Pancreas (tissue), 10 donors: ENCODE results near the gene ACOX3. TPM values are rescaled to one million over a fixed set of nuclear protein-coding genes. Genes with fewer than 3 reads are reported as not detected.

Experiments
- ATAC-seq, 4 donors: fragments of 200-7000 bp; cut with Tn5 transposase; one replicate each; pipeline versions ENCODE4 v1.8.0 to v1.9.1; 2020; ENCODE audit warnings: mild to moderate bottlenecking in 4 of 4, moderate library complexity in 4 of 4
- DNase-seq, 6 donors: peaks; one replicate each; pipeline ENCODE4 v3.0.0-alpha.2; 2020
- FAIRE-seq: peaks from 2 replicates; lab custom pipeline; 2012; peaks lifted over from hg19 to GRCh38; lab: Jason Lieb, UNC
- H3K27ac ChIP-seq, 4 donors: fragments of 200-600 bp; sonication (generic); 1 replicate in 3 of 4; 2 replicates in 1 of 4; pipeline versions ENCODE4 v1.5.0 to v1.8.0; 2020
- H3K27me3 ChIP-seq, 4 donors: fragments of 200-600 bp; one replicate each; pipeline ENCODE4 v1.8.0; 2021
- H3K36me3 ChIP-seq, 3 donors: fragments of 200-600 bp; sonication (generic) in 1 of 3; one replicate each; pipeline versions ENCODE4 v1.5.0 to v1.8.0; 2020 to 2021
- H3K4me1 ChIP-seq, 3 donors: fragments of 200-600 bp; one replicate each; pipeline ENCODE4 v1.8.0; 2021
- H3K4me3 ChIP-seq, 4 donors: fragments of 200-600 bp; sonication (generic) in 2 of 4; one replicate each; pipeline versions ENCODE4 v1.5.0 to v1.8.0; 2020 to 2021
- H3K9me3 ChIP-seq, 4 donors: fragments of 200-600 bp; one replicate each; pipeline ENCODE4 v1.8.0; 2021
- WGBS, 2 donors: extraction: QIAGEN DNeasy Blood & Tissue Kit; methylation state at CpG; one replicate each; pipeline ENCODE4 v1.1.7; 2013; 5-methylcytosine and 5-hydroxymethylcytosine counted together
- intact Hi-C, 3 donors: fragments of 100-400 bp; cut with DNase I; formaldehyde crosslinking; loops; one replicate each; pipeline versions ENCODE4 v1.11.1 to v1.14.2; 2022
- polyA plus RNA-seq, 2 donors: library from polyadenylated mRNA; stranded (reverse); fragments of 200-250 nt; gene quantifications; one replicate each; pipeline ENCODE4 v1.2.3, GENCODE V29; 2013
- total RNA-seq, 6 donors: library from RNA; stranded (reverse); fragmentation: NEBNext Ultra II Directional in 4 of 6; extraction: Animal tissue kit (Norgen Biotek cat#: 25700) in 4 of 6; gene quantifications; one replicate each; pipeline versions ENCODE4 v1.2.1 to v1.2.4, GENCODE V29; 2021 to 2023
- TF ChIP-seq, protein P1 (sequence below), 4 donors: fragments of 200-600 bp; sonication (generic) in 3 of 4; IDR thresholded peaks; one replicate each; pipeline versions ENCODE4 v1.5.0 to v1.8.0; 2021; ENCODE audit warnings: antibody characterized with exemption in 4 of 4
- donor health status: healthy with polysubstance abuse.
- donor health status: DM: no; HTN: no; CAD: no; lungs with moderate emphysema.
- donor health status: DM: no; HTN: no; CAD: no.
- donor health status: control.
- donor health status: control.
- donor health status: Bipolar disorder and iron deficiency.
- donor health status: DM: yes; HTN: yes; CAD: no.
- donor health status: DM: no; HTN: no; CAD: no.
- donor health status: DM: no; HTN: no; CAD: no.
- donor health status: DM: yes; HTN: yes; CAD: no.

ACOX3 gene
- total and polyA plus RNA-seq, 8 donors: 16.1 to 24.8 (median 18.6) TPM

DNA sequence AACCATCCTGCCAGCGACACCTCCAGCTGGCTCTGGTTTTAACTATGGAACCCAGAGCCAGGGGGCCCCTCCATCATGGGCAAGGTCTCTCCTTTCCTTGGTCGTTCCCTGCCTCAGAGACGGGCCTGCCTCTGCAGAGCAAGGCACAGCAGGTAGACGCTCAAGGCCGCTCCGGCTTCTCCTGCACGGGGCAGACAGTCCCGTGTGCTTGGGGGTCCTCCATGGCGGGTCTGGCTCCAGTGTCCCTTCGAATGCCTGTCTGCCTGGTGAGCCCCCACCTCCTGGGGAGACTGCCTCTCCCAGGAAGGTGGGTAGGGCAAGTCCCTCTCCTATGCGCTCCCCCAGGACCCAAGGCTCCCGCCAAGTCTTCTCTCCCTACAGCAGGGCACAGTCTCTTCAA lies 71.5 kb downstream of the ACOX3 start:
- Histone ChIP-seq H3K36me3 (peaks cover 0 to 4% (median 0%) of the 10 kb centered on the region in 3 donors), H3K27me3 (no peaks in the 10 kb centered on the region), H3K4me3 (no peak overlapping the region), H3K27ac (no peak overlapping the region), H3K4me1 (no peaks in the 10 kb centered on the region), H3K9me3 (no peaks in the 10 kb centered on the region)
- intact Hi-C loops: no loop called here
- ATAC-seq (no peak), DNase-seq (peak in 2 of 6 donors; percentile 54 to 56), FAIRE-seq (no peak)
- WGBS, 2 donors: 92 to 97% methylated on average over 12 of the region's 12 CpGs
- TF ChIP-seq, protein P1, sequence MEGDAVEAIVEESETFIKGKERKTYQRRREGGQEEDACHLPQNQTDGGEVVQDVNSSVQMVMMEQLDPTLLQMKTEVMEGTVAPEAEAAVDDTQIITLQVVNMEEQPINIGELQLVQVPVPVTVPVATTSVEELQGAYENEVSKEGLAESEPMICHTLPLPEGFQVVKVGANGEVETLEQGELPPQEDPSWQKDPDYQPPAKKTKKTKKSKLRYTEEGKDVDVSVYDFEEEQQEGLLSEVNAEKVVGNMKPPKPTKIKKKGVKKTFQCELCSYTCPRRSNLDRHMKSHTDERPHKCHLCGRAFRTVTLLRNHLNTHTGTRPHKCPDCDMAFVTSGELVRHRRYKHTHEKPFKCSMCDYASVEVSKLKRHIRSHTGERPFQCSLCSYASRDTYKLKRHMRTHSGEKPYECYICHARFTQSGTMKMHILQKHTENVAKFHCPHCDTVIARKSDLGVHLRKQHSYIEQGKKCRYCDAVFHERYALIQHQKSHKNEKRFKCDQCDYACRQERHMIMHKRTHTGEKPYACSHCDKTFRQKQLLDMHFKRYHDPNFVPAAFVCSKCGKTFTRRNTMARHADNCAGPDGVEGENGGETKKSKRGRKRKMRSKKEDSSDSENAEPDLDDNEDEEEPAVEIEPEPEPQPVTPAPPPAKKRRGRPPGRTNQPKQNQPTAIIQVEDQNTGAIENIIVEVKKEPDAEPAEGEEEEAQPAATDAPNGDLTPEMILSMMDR (IDR thresholded peaks at IDR 0.05): no peak

GRCh38 chr4:8368061-8368481 lies 72.5 kb downstream of the ACOX3 start:
- Histone ChIP-seq H3K27me3 (no peaks in the 10 kb centered on the region), H3K4me3 (no peak overlapping the region), H3K36me3 (peaks cover 0 to 4% (median 0%) of the 10 kb centered on the region in 3 donors), H3K4me1 (no peaks in the 10 kb centered on the region), H3K9me3 (no peaks in the 10 kb centered on the region), H3K27ac (no peak overlapping the region)
- intact Hi-C loops: no loop called here
- FAIRE-seq (no peak), DNase-seq (peak in 2 of 6 donors; percentile 44 to 53), ATAC-seq (peak in 1 of 4 donors; percentile 14)
- TF ChIP-seq, protein P1 (IDR thresholded peaks at IDR 0.05): no peak
- WGBS, 2 donors: 91 to 92% methylated on average over 12 of the region's 12 CpGs

DNA sequence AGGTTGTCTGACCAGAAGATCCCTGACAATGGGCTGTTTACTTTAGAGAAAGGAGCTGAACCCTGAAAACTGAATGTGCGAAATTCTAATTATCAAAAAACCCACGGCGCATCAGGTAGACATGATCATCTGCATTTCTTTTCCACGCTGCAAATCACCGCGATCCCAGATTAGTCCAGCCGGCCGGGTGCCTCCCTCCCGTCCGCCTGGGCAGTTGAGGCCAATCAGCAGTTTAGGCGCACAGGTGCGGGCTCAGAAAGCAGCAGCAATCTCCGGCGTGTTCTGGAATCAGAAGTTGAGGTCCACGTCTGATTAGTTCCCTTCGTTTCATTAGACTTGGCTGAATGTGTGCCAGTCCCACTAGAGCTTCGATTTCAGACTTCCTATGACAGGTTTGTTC lies 73.9 kb downstream of the ACOX3 start:
- H3K4me1 ChIP-seq: no peaks in the 10 kb centered on the region
- FAIRE-seq (no peak), ATAC-seq (no peak), DNase-seq (peak in 1 of 6 donors; percentile 21)
- 89 to 90% methylated on average over 17 of the region's 17 CpGs for whole genome bisulfite sequencing, 2 donors
- no peak overlapping the region for H3K27ac ChIP-seq
- peaks cover 0 to 4% (median 0%) of the 10 kb centered on the region in 3 donors for H3K36me3 ChIP-seq
- TF ChIP-seq, protein P1 (IDR thresholded peaks at IDR 0.05): no peak
- intact Hi-C loops: no loop called here
- no peaks in the 10 kb centered on the region for H3K27me3 ChIP-seq
- no peaks in the 10 kb centered on the region for H3K9me3 ChIP-seq
- no peak overlapping the region for H3K4me3 ChIP-seq

DNA sequence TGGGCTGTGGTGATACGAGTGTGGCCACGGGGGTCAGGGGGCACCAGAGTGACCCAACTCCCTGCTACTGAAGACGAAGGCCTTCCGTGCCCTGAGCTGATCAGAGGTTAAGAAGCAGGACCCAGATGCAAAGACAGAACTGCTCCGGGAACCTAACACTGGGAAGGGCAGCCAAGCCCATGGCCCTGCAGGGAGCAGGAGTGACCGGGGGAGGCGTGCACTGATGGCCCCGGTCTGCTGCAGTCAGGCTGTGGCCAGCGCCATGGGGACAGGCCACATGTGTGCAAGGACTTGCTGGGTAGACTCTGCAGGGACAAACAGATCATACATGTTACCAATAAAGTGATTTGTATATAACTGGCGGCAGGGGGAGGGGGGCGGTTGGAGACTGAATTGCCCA lies 74.6 kb downstream of the ACOX3 start:
- no peak overlapping the region for H3K4me3 ChIP-seq
- H3K4me1 ChIP-seq: no peaks in the 10 kb centered on the region
- FAIRE-seq: no peak
- no peak overlapping the region for H3K27ac ChIP-seq
- 91 to 92% methylated on average over 11 of the region's 11 CpGs for WGBS, 2 donors
- intact Hi-C loops: no loop called here
- no peaks in the 10 kb centered on the region for H3K9me3 ChIP-seq
- peak in 1 of 6 donors; percentile 27 for DNase-seq
- no peak for ATAC-seq
- H3K36me3 ChIP-seq: peaks cover 0 to 4% (median 0%) of the 10 kb centered on the region in 3 donors
- H3K27me3 ChIP-seq: no peaks in the 10 kb centered on the region
- TF ChIP-seq, protein P1 (IDR thresholded peaks at IDR 0.05): no peak

GRCh38 chr4:8365353-8365752 lies 75.2 kb downstream of the ACOX3 start:
- H3K4me1 ChIP-seq: no peaks in the 10 kb centered on the region
- no peak for ATAC-seq
- intact Hi-C loops: no loop called here
- no peaks in the 10 kb centered on the region for H3K27me3 ChIP-seq
- H3K9me3 ChIP-seq: no peaks in the 10 kb centered on the region
- H3K27ac ChIP-seq: no peak overlapping the region
- H3K36me3 ChIP-seq: peaks cover 0 to 4% (median 0%) of the 10 kb centered on the region in 3 donors
- 91 to 93% methylated on average over 13 of the region's 13 CpGs for WGBS, 2 donors
- TF ChIP-seq, protein P1 (IDR thresholded peaks at IDR 0.05): no peak
- no peak overlapping the region for H3K4me3 ChIP-seq
- FAIRE-seq: no peak
- peak in 2 of 6 donors; percentile 28 to 38 for DNase-seq
